HG03066 (cell line): ENCODE data around the gene NAV1.
"Not testable (repeated sequence)": the region's sequence is repeated elsewhere in the genome, so short reads cannot be mapped to it uniquely, and the experiment has no call there.

ENCODE experiments used
- ATAC-seq: cut with Tn5 transposase; IDR thresholded peaks from one replicate; pipeline ENCODE4 v1.9.1; 2021; ENCODE audit warnings: low read depth; ENCODE audit not compliant: unreplicated experiment

NAV1 gene

GRCh38 chr1:201538612-201539551 is at the start of gene NAV1:
TSS of gene NAV1 (plus strand) at chr1:201539127. CDS start at chr1:201622885, 83,758 bp downstream.
- no peak for ATAC-seq

GRCh38 chr1:201489643-201490261 is 49.2 kb upstream of the NAV1 start:
- ATAC-seq: no peak

- ATAC-seq: no peak
Measured at GRCh38 chr1:201490708-201491131, 48.2 kb upstream of the NAV1 start.

GRCh38 chr1:201491896-201492511 is 46.9 kb upstream of the NAV1 start:
- no peak for ATAC-seq

GRCh38 chr1:201493026-201493656 is 45.8 kb upstream of the NAV1 start:
- not testable (repeated sequence) for ATAC-seq

GRCh38 chr1:201493757-201494617 is 44.9 kb upstream of the NAV1 start:
- no peak for ATAC-seq

- no peak for ATAC-seq
Measured at GRCh38 chr1:201495551-201496295, 43.2 kb upstream of the NAV1 start.

GRCh38 chr1:201496296-201496690 is 42.6 kb upstream of the NAV1 start:
- no peak for ATAC-seq

- no peak for ATAC-seq
Measured at GRCh38 chr1:201497935-201498509, 40.9 kb upstream of the NAV1 start.

GRCh38 chr1:201498621-201499020 is 40.3 kb upstream of the NAV1 start:
- ATAC-seq: no peak

- no peak for ATAC-seq
Measured at GRCh38 chr1:201499191-201499590, 39.7 kb upstream of the NAV1 start.

GRCh38 chr1:201499795-201500669 is 38.9 kb upstream of the NAV1 start:
- no peak for ATAC-seq

- ATAC-seq: no peak
Measured at GRCh38 chr1:201500670-201501120, 38.2 kb upstream of the NAV1 start.

- no peak for ATAC-seq
Measured at GRCh38 chr1:201501144-201501543, 37.8 kb upstream of the NAV1 start.

- ATAC-seq: no peak
Measured at GRCh38 chr1:201501812-201502510, 37.0 kb upstream of the NAV1 start.

- ATAC-seq: no peak
Measured at GRCh38 chr1:201502511-201502857, 36.4 kb upstream of the NAV1 start.

- ATAC-seq: no peak
Measured at GRCh38 chr1:201503397-201504176, 35.3 kb upstream of the NAV1 start.
